SK-N-SH (cell line): ENCODE measurements around the gene PIP4P1. TPM values are rescaled to one million over a fixed set of nuclear protein-coding genes. Genes with fewer than 3 reads are reported as not detected.

Experiments used
- CTCF ChIA-PET: fragments of 300-600, 350-600 bp; formaldehyde crosslinking; extraction: SDS; loops from one replicate; lab custom pipeline; 2021; lab: Yijun Ruan, JAX
- POLR2A ChIA-PET: fragments of 350-600 bp; sonication (Branson Sonifier 250); formaldehyde crosslinking; extraction: SDS; loops from one replicate; lab custom pipeline; 2020; ENCODE audit warnings: antibody characterized with exemption, inconsistent platforms; lab: Yijun Ruan, JAX
- DNase-seq: peaks from one replicate; pipeline ENCODE4 v3.0.0; 2012
- H2AFZ ChIP-seq: fragments of 200-600 bp; sonication (generic); 2 replicates; pipeline ENCODE4 v1.8.1; 2016; ENCODE audit warnings: antibody characterized with exemption, mild to moderate bottlenecking, low read depth
- H3F3A ChIP-seq: fragments of 200-600 bp; sonication (generic); replicated peaks from 2 replicates; pipeline ENCODE3; 2016; ENCODE audit warnings: antibody characterized with exemption, mild to moderate bottlenecking; ENCODE audit not compliant: insufficient read depth
- H3K27ac ChIP-seq, 2 experiments: fragments of 200-500 bp in 1 of 2; fragments of 200-600 bp in 1 of 2; sonication (Bioruptor generic) in 1 of 2; sonication (generic), shearing (Covaris generic) in 1 of 2; 2 replicates each; pipeline versions ENCODE4 v1.5.1 to v1.6.1; 2014 to 2016; ENCODE audit warnings: low read depth in 2 of 2, inconsistent platforms in 1 of 2, low read length in 1 of 2, mild to moderate bottlenecking in 1 of 2, mixed read lengths in 1 of 2
- H3K27me3 ChIP-seq: fragments of 200-600 bp; sonication (generic), shearing (Covaris generic); 2 replicates; pipeline ENCODE4 v1.6.1; 2016; ENCODE audit warnings: mixed run types; ENCODE audit not compliant: insufficient read depth
- H3K36me3 ChIP-seq, 2 experiments: fragments of 200-500 bp in 1 of 2; fragments of 200-600 bp in 1 of 2; sonication (Bioruptor generic) in 1 of 2; sonication (generic) in 1 of 2; replicated peaks in 1 of 2; 2 replicates each; pipeline versions ENCODE3 to v1.5.1; 2014 to 2016; ENCODE audit warnings: low read length in 1 of 2, mild to moderate bottlenecking in 1 of 2; ENCODE audit not compliant: insufficient read depth in 2 of 2, control insufficient read depth in 1 of 2
- H3K4me1 ChIP-seq, 2 experiments: fragments of 200-500 bp in 1 of 2; fragments of 200-600 bp in 1 of 2; sonication (Bioruptor generic) in 1 of 2; sonication (generic), shearing (Covaris generic) in 1 of 2; 2 replicates each; pipeline versions ENCODE4 v1.5.1 to v1.6.1; 2014 to 2016; ENCODE audit warnings: low read depth in 1 of 2, low read length in 1 of 2, mixed run types in 1 of 2; ENCODE audit not compliant: insufficient read depth in 2 of 2, control insufficient read depth in 1 of 2
- H3K4me2 ChIP-seq: fragments of 200-600 bp; sonication (generic), shearing (Covaris generic); 2 replicates; pipeline ENCODE4 v1.6.1; 2017; ENCODE audit warnings: mixed run types
- H3K4me3 ChIP-seq, 2 experiments: fragments of 200-500 bp in 1 of 2; fragments of 200-600 bp in 1 of 2; sonication (Bioruptor generic) in 1 of 2; sonication (generic), shearing (Covaris generic) in 1 of 2; 2 replicates each; pipeline versions ENCODE4 v1.5.1 to v1.8.1; 2014 to 2016; ENCODE audit warnings: low read depth in 2 of 2, inconsistent platforms in 1 of 2, low read length in 1 of 2, mild to moderate bottlenecking in 1 of 2, mixed read lengths in 1 of 2, moderate library complexity in 1 of 2
- H3K79me2 ChIP-seq: fragments of 200-600 bp; sonication (generic); 2 replicates; pipeline ENCODE4 v1.8.1; 2017; ENCODE audit warnings: mild to moderate bottlenecking; ENCODE audit not compliant: insufficient read depth
- H3K9ac ChIP-seq: fragments of 200-600 bp; sonication (generic); 2 replicates; pipeline ENCODE4 v1.6.1; 2017; ENCODE audit warnings: mixed run types
- H3K9me2 ChIP-seq: fragments of 200-600 bp; sonication (generic); 2 replicates; pipeline ENCODE4 v1.6.1; 2017; ENCODE audit warnings: mixed run types
- H3K9me3 ChIP-seq: fragments of 200-600 bp; sonication (generic); 2 replicates; pipeline ENCODE4 v1.6.1; 2017; ENCODE audit warnings: mixed run types, mild to moderate bottlenecking, moderate library complexity
- H4K20me1 ChIP-seq: fragments of 200-600 bp; sonication (generic); 2 replicates; pipeline ENCODE4 v1.6.1; 2017; ENCODE audit warnings: mild to moderate bottlenecking, mixed run types; ENCODE audit not compliant: insufficient read depth
- CHD2 ChIP-seq: fragments of 150-350 bp; IDR thresholded peaks from 2 replicates; pipeline ENCODE4 v1.6.1; 2018; ENCODE audit warnings: low read length; ENCODE audit not compliant: partially characterized antibody
- ELF1 ChIP-seq: IDR thresholded peaks from 2 replicates; pipeline ENCODE4 v1.4.0; 2012
- EZH2phosphoT487 ChIP-seq: fragments of 200-600 bp; sonication (generic); IDR thresholded peaks from 2 replicates; pipeline ENCODE4 v1.6.1; 2017; ENCODE audit warnings: low read depth, mixed run types, mild to moderate bottlenecking, antibody characterized with exemption, moderate library complexity, borderline replicate concordance
- FOXJ3 ChIP-seq: sonication (generic); formaldehyde crosslinking; IDR thresholded peaks from 2 replicates; pipeline ENCODE4 v1.5.1; 2020; ENCODE audit warnings: mild to moderate bottlenecking, missing genetic modification reagents
- FOXM1 ChIP-seq: IDR thresholded peaks from 2 replicates; pipeline ENCODE4 v1.4.0; 2012; ENCODE audit warnings: low read depth, mild to moderate bottlenecking
- GABPA ChIP-seq: IDR thresholded peaks from 2 replicates; pipeline ENCODE4 v1.4.0; 2012; ENCODE audit warnings: low read depth, mild to moderate bottlenecking
- GATA2 ChIP-seq: sonication (generic); formaldehyde crosslinking; IDR thresholded peaks from 2 replicates; pipeline ENCODE4 v1.5.0; 2020; ENCODE audit warnings: mild to moderate bottlenecking, missing genetic modification reagents
- MXI1 ChIP-seq: IDR thresholded peaks from 2 replicates; pipeline ENCODE4 v1.6.1; 2012; ENCODE audit warnings: mild to moderate bottlenecking, low read depth, low read length, improper control_type of control experiment
- NFIC ChIP-seq: IDR thresholded peaks from 2 replicates; pipeline ENCODE4 v1.4.0; 2012; ENCODE audit warnings: borderline replicate concordance
- PBX3 ChIP-seq: IDR thresholded peaks from 2 replicates; pipeline ENCODE4; 2012
- POLR2AphosphoS5 ChIP-seq: IDR thresholded peaks from 2 replicates; pipeline ENCODE4 v1.6.1; 2012; ENCODE audit warnings: low read depth, low read length
- RAD21 ChIP-seq: IDR thresholded peaks from 2 replicates; pipeline ENCODE4 v1.6.1; 2012; ENCODE audit warnings: mild to moderate bottlenecking, low read length
- RCOR1 ChIP-seq: fragments of 150-350 bp; IDR thresholded peaks from 2 replicates; pipeline ENCODE4 v1.6.1; 2017; ENCODE audit warnings: antibody characterized with exemption, low read length
- REST ChIP-seq: IDR thresholded peaks from 2 replicates; pipeline ENCODE4 v1.6.1; 2012; ENCODE audit warnings: mild to moderate bottlenecking, low read depth, low read length, moderate library complexity
- RFX5 ChIP-seq: IDR thresholded peaks from 2 replicates; pipeline ENCODE4 v1.6.1; 2012; ENCODE audit warnings: mild to moderate bottlenecking, improper control_type of control experiment, low read length
- SIN3A ChIP-seq: IDR thresholded peaks from 2 replicates; pipeline ENCODE4 v1.6.1; 2012; ENCODE audit warnings: low read depth, mild to moderate bottlenecking, low read length, moderate library complexity, borderline replicate concordance
- SMC3 ChIP-seq: IDR thresholded peaks from 2 replicates; pipeline ENCODE4 v1.6.1; 2012; ENCODE audit warnings: low read depth, low read length, improper control_type of control experiment
- TAF1 ChIP-seq: IDR thresholded peaks from 2 replicates; pipeline ENCODE4 v1.6.1; 2012; ENCODE audit warnings: low read depth, mild to moderate bottlenecking, low read length, moderate library complexity, borderline replicate concordance
- TEAD4 ChIP-seq: IDR thresholded peaks from 2 replicates; pipeline ENCODE4 v1.4.0; 2012; ENCODE audit warnings: mild to moderate bottlenecking, borderline replicate concordance; ENCODE audit not compliant: insufficient read depth
- USF1 ChIP-seq: IDR thresholded peaks from 2 replicates; pipeline ENCODE4 v1.4.0; 2012; ENCODE audit warnings: low read depth, borderline replicate concordance
- WGBS: methylation state at CpG from one replicate; pipeline ENCODE4 v1.1.6; 2017; ENCODE audit warnings: low lambda C conversion rate; 5-methylcytosine and 5-hydroxymethylcytosine counted together
- polyA plus RNA-seq, 3 experiments: library from polyadenylated mRNA; depleted of rRNA; stranded (reverse); fragments of >200 nt; gene quantifications; 2 replicates each; pipeline ENCODE4 v1.2.3, GENCODE V29; 2012

The PIP4P1 gene
- polyA plus RNA-seq, 1 of the 3 experiments (the other 2 are of a cell fraction) = 30.7 TPM

GRCh38 chr14:20470603-20470901 is 9.3 kb upstream of the PIP4P1 start:
- 6% methylated on average over 2 of the region's 2 CpGs for WGBS
- H3F3A ChIP-seq = peaks cover 5% of the 10 kb centered on the region
- peak overlapping the region; percentile 79; the same call in 1 of the 2 replicates for H3K9ac ChIP-seq
- H3K36me3 ChIP-seq = peaks cover 7 to 22% of the 10 kb centered on the region in 2 experiments
- no peak for TF ChIP-seq POLR2AphosphoS5
- 0 out of 2 replicates have a peak, but pooled peaks have one; percentile 1 for TF ChIP-seq GABPA
- POLR2A ChIA-PET = interaction anchor here (2.6 to 3.1 kb wide), 2 partner anchors 9 to 15 kb away, joined by 14 to 35 read pairs; partner anchors contain the start of genes APEX1, OSGEP and PIP4P1
- H3K27me3 ChIP-seq = no peaks in the 10 kb centered on the region; the same call in 1 of the 2 replicates
- peaks cover 0 to 14% of the 10 kb centered on the region in 2 experiments; a peak in 2 of 4 replicates for H3K4me1 ChIP-seq
- H2AFZ ChIP-seq = peak overlapping the region; percentile 89
- H3K79me2 ChIP-seq = peaks cover 24% of the 10 kb centered on the region
- no peaks in the 10 kb centered on the region for H3K9me2 ChIP-seq
- H4K20me1 ChIP-seq = no peaks in the 10 kb centered on the region
- H3K9me3 ChIP-seq = no peaks in the 10 kb centered on the region
- peak overlapping the region; percentile 78 to 84 for H3K4me3 ChIP-seq
- H3K27ac ChIP-seq = peak overlapping the region in 1 of 2 experiments; percentile 64; a peak in 1 of 4 replicates
- peak overlapping the region; percentile 91 for H3K4me2 ChIP-seq
- DNase-seq = peak; percentile 24
- CTCF ChIA-PET = interaction anchor here (0.6 kb wide), 1 partner anchor 138 kb away, joined by 3 read pairs; no protein-coding TSS in a partner anchor

GRCh38 chr14:20469890-20470602 is 8.8 kb upstream of the PIP4P1 start:
- Histone ChIP-seq H3K9ac (peak overlapping the region; percentile 79), H3K4me3 (peak overlapping the region; percentile 78 to 84), H4K20me1 (no peaks in the 10 kb centered on the region), H3K27me3 (no peaks in the 10 kb centered on the region; the same call in 1 of the 2 replicates), H3K27ac (peak overlapping the region; percentile 64 to 91), H3K36me3 (peaks cover 7 to 21% of the 10 kb centered on the region in 2 experiments), H3K4me2 (peak overlapping the region; percentile 91), H2AFZ (peak overlapping the region; percentile 89), H3K4me1 (peaks cover 0 to 14% of the 10 kb centered on the region in 2 experiments; a peak in 2 of 4 replicates), H3F3A (peaks cover 5% of the 10 kb centered on the region), H3K79me2 (peaks cover 24% of the 10 kb centered on the region), H3K9me2 (no peaks in the 10 kb centered on the region), H3K9me3 (no peaks in the 10 kb centered on the region)
- CTCF ChIA-PET = interaction anchor here (0.6 to 1.6 kb wide), 4 partner anchors 14 to 143 kb away, joined by 3 to 5 read pairs (median 4); no protein-coding TSS in a partner anchor
- no peak for DNase-seq
- WGBS = 2% methylated on average over 10 of the region's 12 CpGs
- POLR2A ChIA-PET = interaction anchor here (0.7 to 3.1 kb wide), 8 partner anchors 8 to 127 kb away, joined by 3 to 35 read pairs (median 3); partner anchors contain the start of genes APEX1, OSGEP, PARP2 and PIP4P1
- no peak for TF ChIP-seq TEAD4
- no peak for TF ChIP-seq USF1
- no peak for TF ChIP-seq RCOR1
- TF ChIP-seq CHD2 = no peak
- TF ChIP-seq ELF1 = peak; percentile 31; the same call in 1 of the 2 replicates
- TF ChIP-seq GABPA = peak; percentile 18; the same call in 1 of the 2 replicates
- TF ChIP-seq MXI1 = peak; percentile 73
- no peak for TF ChIP-seq SMC3
- TF ChIP-seq TAF1 = peak; percentile 42; the same call in 1 of the 2 replicates
- TF ChIP-seq FOXM1 = no peak
- no peak for TF ChIP-seq RFX5
- TF ChIP-seq RAD21 = no peak
- 0 out of 2 replicates have a peak, but pooled peaks have one; percentile 28 for TF ChIP-seq REST
- TF ChIP-seq PBX3 = peak; percentile 29; the same call in 1 of the 2 replicates
- TF ChIP-seq EZH2phosphoT487 = no peak
- TF ChIP-seq GATA2 = no peak
- TF ChIP-seq NFIC = no peak
- no peak for TF ChIP-seq FOXJ3 (CRISPR knock-in tag)
- TF ChIP-seq SIN3A = no peak
